GM10266 (cell line): ENCODE results near the gene WWP2.
"Not testable (repeated sequence)": the region's sequence is repeated elsewhere in the genome, so short reads cannot be mapped to it uniquely, and the experiment has no call there.

ENCODE experiments used
- DNase-seq: peaks from one replicate; pipeline ENCODE4 v3.0.0; 2012; ENCODE audit errors: extremely low spot score
- CTCF ChIP-seq: IDR thresholded peaks from 2 replicates; pipeline ENCODE4 v1.5.1; 2012; ENCODE audit warnings: mild to moderate bottlenecking, low read depth; ENCODE audit not compliant: control insufficient read depth, insufficient read depth; ENCODE audit errors: missing control alignments

WWP2 gene

GRCh38 chr16:69724414-69724873, 37.7 kb upstream of the WWP2 start:
- no peak for TF ChIP-seq CTCF
- no peak for DNase-seq

- TF ChIP-seq CTCF: no peak
- DNase-seq: no peak
Observed at GRCh38 chr16:69724981-69725479, 37.1 kb upstream of the WWP2 start.

- DNase-seq: no peak
- TF ChIP-seq CTCF: no peak
Observed at GRCh38 chr16:69725480-69726312, 36.4 kb upstream of the WWP2 start.

GRCh38 chr16:69726313-69727060, 35.6 kb upstream of the WWP2 start, which contains the start of gene NQO1:
Gene NQO1, minus strand, starts transcription at chr16:69726560. Its CDS starts 121 bp downstream, at chr16:69726439.
- no peak for TF ChIP-seq CTCF
- peak; percentile 90 for DNase-seq

- DNase-seq: no peak
- TF ChIP-seq CTCF: no peak
Observed at GRCh38 chr16:69727916-69728270, 34.2 kb upstream of the WWP2 start.

- DNase-seq: not testable (repeated sequence)
Observed at GRCh38 chr16:69729030-69729429, 33.1 kb upstream of the WWP2 start.

GRCh38 chr16:69731280-69731679, 30.9 kb upstream of the WWP2 start:
- not testable (repeated sequence) for DNase-seq

- DNase-seq: no peak
- TF ChIP-seq CTCF: no peak
Observed at GRCh38 chr16:69732101-69732500, 30.0 kb upstream of the WWP2 start.
